Testis (tissue), 2 donors: ENCODE results near the gene C1QTNF8.

Experiments used
- CTCF ChIP-seq, 3 experiments: fragments of 450-650 bp in 2 of 3; fragments of 200-600 bp in 1 of 3; sonication (generic) in 1 of 3; IDR thresholded peaks; one replicate each; pipeline ENCODE4 v1.5.1; 2016 to 2019; ENCODE audit warnings: antibody characterized with exemption in 3 of 3, mild to moderate bottlenecking in 2 of 3, moderate library complexity in 1 of 3
- POLR2A ChIP-seq: fragments of 450-650 bp; IDR thresholded peaks from one replicate; pipeline ENCODE4 v1.6.1; 2017; ENCODE audit warnings: antibody characterized with exemption, mild to moderate bottlenecking, moderate library complexity

GRCh38 chr16:1061769-1062505 is 34.1 kb downstream of the C1QTNF8 start:
- TF ChIP-seq CTCF (IDR thresholded peaks at IDR 0.05): no peak
- no peak for TF ChIP-seq POLR2A
